K562 (cell line): Measurements from ENCODE around the gene C1orf105. TPM values are rescaled to one million over a fixed set of nuclear protein-coding genes. Genes with fewer than 3 reads are reported as not detected.

Source experiments
- ATAC-seq: fragments of 200-7000 bp; cut with Tn5 transposase; 3 replicates; pipeline ENCODE4 v1.9.1; 2020; ENCODE audit warnings: moderate library complexity
- BruUV-seq: library from RNA; stranded (reverse); fragments of 400-500 nt; replicated peaks from 2 replicates; lab custom pipeline; 2021; lab: Mats Ljungman, UMichigan
- CTCF ChIA-PET: fragments of 300-600 bp; formaldehyde crosslinking; extraction: SDS; loops from one replicate; lab custom pipeline; 2021; ENCODE audit warnings: low intra/inter-chr PET ratio; lab: Yijun Ruan, JAX
- POLR2A ChIA-PET: fragments of 300-600, 350-650 bp; sonication (Branson Sonifier 250); formaldehyde crosslinking; extraction: SDS; loops from one replicate; lab custom pipeline; 2021; ENCODE audit warnings: antibody characterized with exemption, inconsistent platforms; lab: Yijun Ruan, JAX
- DNase-seq, 4 experiments: peaks; one replicate each; pipeline versions ENCODE4 v3.0.0 to v3.0.0-alpha.2; 2011 to 2018; ENCODE audit warnings: low spot score in 3 of 4, mixed read lengths in 3 of 4; ENCODE audit errors: extremely low read depth in 1 of 4
- FAIRE-seq: peaks from 2 replicates; lab custom pipeline; 2011; peaks lifted over from hg19 to GRCh38; lab: Jason Lieb, UNC
- H2AFZ ChIP-seq: 2 replicates; pipeline ENCODE4 v1.6.0; 2011; ENCODE audit warnings: low read depth, low read length, control low read depth, inconsistent platforms
- H3K27ac ChIP-seq: fragments of 200-600 bp; 3 replicates; pipeline ENCODE4 v1.8.0; 2011; ENCODE audit warnings: low read depth, mild to moderate bottlenecking, control low read depth, inconsistent platforms, low read length, moderate library complexity, mixed read lengths; ENCODE audit errors: extremely low read depth
- H3K27me3 ChIP-seq, 2 experiments: fragments of 300-600 bp in 1 of 2; 2 replicates in 1 of 2; 3 replicates in 1 of 2; pipeline versions ENCODE4 v1.6.0 to v1.8.0; 2011; ENCODE audit warnings: inconsistent platforms in 2 of 2, low read length in 2 of 2, mild to moderate bottlenecking in 1 of 2, mixed read lengths in 1 of 2, moderate library complexity in 1 of 2; ENCODE audit not compliant: control insufficient read depth in 2 of 2, insufficient read depth in 2 of 2
- H3K36me3 ChIP-seq: fragments of 300-600 bp; 3 replicates; pipeline ENCODE4 v1.8.0; 2011; ENCODE audit warnings: mild to moderate bottlenecking, low read length, inconsistent platforms; ENCODE audit not compliant: control insufficient read depth, insufficient read depth
- H3K4me1 ChIP-seq, 2 experiments: fragments of 200-600 bp in 1 of 2; replicated peaks in 1 of 2; 2 replicates in 1 of 2; 3 replicates in 1 of 2; pipeline versions ENCODE4 v1.5.1 to v1.8.0; 2011; ENCODE audit warnings: inconsistent platforms in 2 of 2, low read length in 2 of 2, mild to moderate bottlenecking in 1 of 2, mixed read lengths in 1 of 2, moderate library complexity in 1 of 2; ENCODE audit not compliant: control insufficient read depth in 2 of 2, insufficient read depth in 2 of 2
- H3K4me2 ChIP-seq: 2 replicates; pipeline ENCODE4 v1.6.1; 2011; ENCODE audit warnings: low read length, control low read depth, inconsistent platforms, mixed read lengths; ENCODE audit not compliant: insufficient read depth
- H3K4me3 ChIP-seq: fragments of 200-600 bp; sonication (generic), shearing (Covaris generic); 2 replicates; pipeline ENCODE4 v1.5.1; 2016; ENCODE audit warnings: control low read depth, inconsistent platforms
- H3K79me2 ChIP-seq: fragments of 200-600 bp; 3 replicates; pipeline ENCODE4 v1.8.0; 2011; ENCODE audit warnings: low read length, inconsistent platforms; ENCODE audit not compliant: control insufficient read depth, insufficient read depth
- H3K9ac ChIP-seq, 2 experiments: 2 replicates each; pipeline versions ENCODE4 v1.6.0 to v1.6.1; 2011; ENCODE audit warnings: low read depth in 2 of 2, low read length in 2 of 2, control low read depth in 1 of 2, inconsistent platforms in 1 of 2, mild to moderate bottlenecking in 1 of 2, mixed read lengths in 1 of 2; ENCODE audit not compliant: insufficient read depth in 1 of 2
- H3K9me1 ChIP-seq: one replicate; pipeline ENCODE4 v1.6.0; 2011; ENCODE audit warnings: inconsistent platforms, mild to moderate bottlenecking, low read length, moderate library complexity; ENCODE audit not compliant: control insufficient read depth, insufficient read depth
- H3K9me3 ChIP-seq: replicated peaks from 2 replicates; pipeline ENCODE4 v1.5.1; 2011; ENCODE audit warnings: low read depth, low read length, inconsistent platforms; ENCODE audit not compliant: control insufficient read depth, insufficient read depth
- H4K20me1 ChIP-seq: replicated peaks from 2 replicates; pipeline ENCODE4 v1.6.1; 2011; ENCODE audit warnings: low read length, inconsistent platforms, mixed read lengths; ENCODE audit not compliant: control insufficient read depth, insufficient read depth
- PBX2 ChIP-seq, 2 experiments: IDR thresholded peaks in 1 of 2; conservative IDR thresholded peaks in 1 of 2; 2 replicates each; pipeline ENCODE4 v1.6.1; 2016; ENCODE audit warnings: low read depth in 2 of 2, mild to moderate bottlenecking in 1 of 2, missing compliant biosample characterization in 1 of 2, missing genetic modification characterization in 1 of 2, moderate library complexity in 1 of 2
- ZBTB33 ChIP-seq: sonication (generic); formaldehyde crosslinking; IDR thresholded peaks from 2 replicates; pipeline ENCODE4 v1.8.1; 2023; ENCODE audit warnings: mild to moderate bottlenecking, missing genetic modification reagents
- WGBS: fragments of 100-300 bp; shearing (Covaris generic); methylation state at CpG from one replicate; pipeline ENCODE4 v1.1.6; 2016; ENCODE audit warnings: low coverage, mixed read lengths; ENCODE audit not compliant: insufficient coverage; ENCODE audit errors: missing lambda C conversion rate; 5-methylcytosine and 5-hydroxymethylcytosine counted together
- in situ Hi-C: fragments of 300-500 bp; cut with MboI; formaldehyde crosslinking; loops from 4 replicates; pipeline ENCODE4 v1.15.0; 2018; ENCODE audit warnings: inconsistent platforms, mixed read lengths
- intact Hi-C: fragments of 100-400 bp; cut with micrococcal nuclease; formaldehyde crosslinking; loops from 2 replicates; pipeline ENCODE4 v1.14.2; 2022
- polyA plus RNA-seq, 8 experiments: library from polyadenylated mRNA; depleted of rRNA in 4 of 8; stranded (reverse) in 5 of 8; unstranded in 3 of 8; fragments of >200 nt; fragmentation: Nextera tagmentation in 2 of 8; fragmentation: Illumina TruSeq in 1 of 8; extraction: Ambion mirVana in 2 of 8; extraction: Trizol in 1 of 8; gene quantifications; 2 replicates each; pipeline versions ENCODE4 v1.2.1 to v1.2.3, GENCODE V29; 2011 to 2014; ENCODE audit warnings: inconsistent platforms in 1 of 8, missing spikeins in 1 of 8
- total RNA-seq, 7 experiments: library from RNA; depleted of rRNA in 6 of 7; stranded (reverse); fragments of >200 nt in 6 of 7; fragmentation: Illumina TruSeq in 2 of 7; extraction: Trizol in 2 of 7; gene quantifications; 2 replicates each; pipeline versions ENCODE4 v1.2.1 to v1.2.3, GENCODE V29; 2011 to 2021; ENCODE audit warnings: low replicate concordance in 1 of 7

The C1orf105 gene
- total and polyA plus RNA-seq, 9 of the 15 experiments (the other 6 are each of a cell fraction or from before 2014, with no cell fraction given), result 0.08 TPM; not detected in 8

- ChIA-PET CTCF (no interaction called here), POLR2A (interaction anchor here (0.6 to 1.0 kb wide), 2 partner anchors 14 to 23 kb away, joined by 3 read pairs; no protein-coding TSS in a partner anchor)
- ATAC-seq (no peak), FAIRE-seq (no peak), DNase-seq (no peak)
- Histone ChIP-seq H3K9ac (no peak overlapping the region), H3K27ac (no peak overlapping the region), H3K4me1 (peaks cover 0 to 19% of the 10 kb centered on the region in 2 experiments; a peak in 2 of 5 replicates), H3K36me3 (no peaks in the 10 kb centered on the region), H3K4me2 (no peak overlapping the region), H3K79me2 (no peaks in the 10 kb centered on the region), H3K9me3 (no peaks in the 10 kb centered on the region), H2AFZ (no peak overlapping the region), H3K4me3 (no peak overlapping the region), H3K9me1 (no peaks in the 10 kb centered on the region), H3K27me3 (no peaks in the 10 kb centered on the region; a peak in 1 of 5 replicates), H4K20me1 (no peaks in the 10 kb centered on the region)
- in situ Hi-C loops (no loop called here), intact Hi-C loops (loop anchor here (10.0 kb wide), 2 partner anchors 777 to 783 kb away; partner anchors contain the start of gene TNFSF4)
- no TSS peak for BruUV-seq
- 20% methylated on average over 5 of the region's 5 CpGs for WGBS
- no peak for TF ChIP-seq ZBTB33 (CRISPR knock-in tag)
- 0 out of 2 replicates have a peak, but pooled peaks have one; percentile 5 for TF ChIP-seq PBX2 (CRISPR knock-in tag; IDR thresholded peaks at IDR 0.05; ENCODE audit: low read depth)
- no peak for TF ChIP-seq PBX2 (tag; conservative IDR thresholded peaks at IDR 0.05; ENCODE audit: low read depth)
Observed at GRCh38 chr1:172421974-172422604, 1.6 kb downstream of the C1orf105 start.
